GM23338 (cell line): ENCODE data around the gene HERPUD1. TPM values are rescaled to one million over a fixed set of nuclear protein-coding genes. Genes with fewer than 3 reads are reported as not detected.

ENCODE experiments used
- ATAC-seq: fragments of 200-7000 bp; cut with Tn5 transposase; 3 replicates; pipeline ENCODE4 v1.9.1; 2020
- DNase-seq: peaks from one replicate; pipeline ENCODE4 v3.0.0-alpha.2; 2015; ENCODE audit warnings: low spot score
- H2AFZ ChIP-seq: fragments of 200-600 bp; sonication (generic); 2 replicates; pipeline ENCODE4 v1.8.0; 2016; ENCODE audit warnings: antibody characterized with exemption, mild to moderate bottlenecking, moderate library complexity
- H3F3A ChIP-seq: fragments of 200-600 bp; sonication (generic); replicated peaks from 2 replicates; pipeline ENCODE4 v1.8.0; 2017; ENCODE audit warnings: antibody characterized with exemption, mixed run types, low read depth
- H3K27ac ChIP-seq: fragments of 200-600 bp; sonication (generic); 2 replicates; pipeline ENCODE4 v1.6.1; 2016; ENCODE audit warnings: low read depth
- H3K27me3 ChIP-seq: fragments of 200-600 bp; sonication (generic); 2 replicates; pipeline ENCODE4 v1.8.0; 2016; ENCODE audit warnings: mild to moderate bottlenecking, mixed run types, moderate library complexity; ENCODE audit not compliant: insufficient read depth
- H3K36me3 ChIP-seq: fragments of 200-600 bp; sonication (generic); 2 replicates; pipeline ENCODE4 v1.8.0; 2016; ENCODE audit warnings: mild to moderate bottlenecking; ENCODE audit not compliant: insufficient read depth
- H3K4me1 ChIP-seq: fragments of 200-600 bp; sonication (generic); 2 replicates; pipeline ENCODE4 v1.8.0; 2016; ENCODE audit warnings: mild to moderate bottlenecking, moderate library complexity; ENCODE audit not compliant: insufficient read depth
- H3K4me2 ChIP-seq: fragments of 200-600 bp; sonication (generic); 2 replicates; pipeline ENCODE4 v1.7.1; 2017; ENCODE audit warnings: mixed run types
- H3K4me3 ChIP-seq: fragments of 200-600 bp; sonication (generic); 2 replicates; pipeline ENCODE4 v1.6.1; 2016; ENCODE audit warnings: mixed run types
- H3K79me2 ChIP-seq: fragments of 200-600 bp; sonication (generic); replicated peaks from 2 replicates; pipeline ENCODE4 v1.8.0; 2017; ENCODE audit warnings: mild to moderate bottlenecking; ENCODE audit not compliant: insufficient read depth
- H3K9me2 ChIP-seq: fragments of 200-600 bp; sonication (generic); 2 replicates; pipeline ENCODE4 v1.8.0; 2017; ENCODE audit not compliant: insufficient read depth
- H4K20me1 ChIP-seq: fragments of 200-600 bp; sonication (generic); replicated peaks from 2 replicates; pipeline ENCODE4 v1.8.0; 2017; ENCODE audit warnings: mild to moderate bottlenecking; ENCODE audit not compliant: insufficient read depth
- H3K27ac Mint-ChIP-seq: 2 replicates; pipeline ENCODE4 v1.8.0; 2020; ENCODE audit warnings: inconsistent platforms, mild to moderate bottlenecking, moderate library complexity, mixed read lengths
- H3K27me3 Mint-ChIP-seq: 3 replicates; pipeline ENCODE4 v1.8.0; 2022; ENCODE audit warnings: low read depth, mild to moderate bottlenecking, moderate library complexity, mixed read lengths, inconsistent platforms; ENCODE audit not compliant: insufficient read depth, poor library complexity
- H3K36me3 Mint-ChIP-seq: 3 replicates; pipeline ENCODE4 v1.8.0; 2021; ENCODE audit warnings: low read depth, mild to moderate bottlenecking, inconsistent platforms, moderate library complexity, mixed read lengths
- H3K4me1 Mint-ChIP-seq: 3 replicates; pipeline ENCODE4 v1.8.0; 2020; ENCODE audit warnings: mild to moderate bottlenecking, inconsistent platforms, mixed read lengths
- H3K4me3 Mint-ChIP-seq: 3 replicates; pipeline ENCODE4 v1.8.0; 2021; ENCODE audit warnings: moderate library complexity, mild to moderate bottlenecking, inconsistent platforms, mixed read lengths
- H3K9me3 Mint-ChIP-seq: 3 replicates; pipeline ENCODE4 v1.8.0; 2020; ENCODE audit warnings: moderate library complexity, mild to moderate bottlenecking, inconsistent platforms, mixed read lengths
- CREB1 ChIP-seq: fragments of 250-450 bp; sonication (Bioruptor Pico); IDR thresholded peaks from 2 replicates; pipeline ENCODE4 v1.5.0; 2020; ENCODE audit warnings: low read depth, mild to moderate bottlenecking, moderate library complexity
- EZH2 ChIP-seq: fragments of 200-600 bp; sonication (generic); IDR thresholded peaks from one replicate; pipeline ENCODE4 v1.8.0; 2017; ENCODE audit warnings: antibody characterized with exemption, mild to moderate bottlenecking, low read depth; ENCODE audit not compliant: unreplicated experiment
- EZH2phosphoT487 ChIP-seq: fragments of 200-600 bp; sonication (generic); IDR thresholded peaks from one replicate; pipeline ENCODE4 v1.8.1; 2018; ENCODE audit warnings: antibody characterized with exemption; ENCODE audit not compliant: unreplicated experiment
- POLR2AphosphoS5 ChIP-seq: IDR thresholded peaks from 2 replicates; pipeline ENCODE4 v1.6.1; 2016; ENCODE audit warnings: antibody characterized with exemption, low read depth
- REST ChIP-seq: IDR thresholded peaks from one replicate; pipeline ENCODE4 v1.6.1; 2018; ENCODE audit warnings: antibody characterized with exemption; ENCODE audit not compliant: unreplicated experiment
- ZNF114 ChIP-seq: fragments of 250-450 bp; sonication (Bioruptor Pico); IDR thresholded peaks from 2 replicates; pipeline ENCODE4 v1.5.0; 2020; ENCODE audit warnings: mild to moderate bottlenecking, moderate library complexity
- ZNF462 ChIP-seq: fragments of 250-450 bp; sonication (Bioruptor Pico); IDR thresholded peaks from 2 replicates; pipeline ENCODE4 v1.5.0; 2020; ENCODE audit warnings: mild to moderate bottlenecking, moderate library complexity
- polyA plus RNA-seq: library from polyadenylated mRNA; unstranded; fragments of >200 nt; fragmentation: Nextera tagmentation; extraction: Ambion mirVana; gene quantifications from 2 replicates; pipeline ENCODE4 v1.2.1, GENCODE V29; 2016
- total RNA-seq: library from RNA; depleted of rRNA; stranded (reverse); fragments of >200 nt; shearing (Covaris generic); gene quantifications from 2 replicates; pipeline ENCODE4 v1.2.3, GENCODE V29; 2014

Gene HERPUD1
- total and polyA plus RNA-seq, 2 experiments from 2014 or later = 41.1 to 44.1 TPM

DNA sequence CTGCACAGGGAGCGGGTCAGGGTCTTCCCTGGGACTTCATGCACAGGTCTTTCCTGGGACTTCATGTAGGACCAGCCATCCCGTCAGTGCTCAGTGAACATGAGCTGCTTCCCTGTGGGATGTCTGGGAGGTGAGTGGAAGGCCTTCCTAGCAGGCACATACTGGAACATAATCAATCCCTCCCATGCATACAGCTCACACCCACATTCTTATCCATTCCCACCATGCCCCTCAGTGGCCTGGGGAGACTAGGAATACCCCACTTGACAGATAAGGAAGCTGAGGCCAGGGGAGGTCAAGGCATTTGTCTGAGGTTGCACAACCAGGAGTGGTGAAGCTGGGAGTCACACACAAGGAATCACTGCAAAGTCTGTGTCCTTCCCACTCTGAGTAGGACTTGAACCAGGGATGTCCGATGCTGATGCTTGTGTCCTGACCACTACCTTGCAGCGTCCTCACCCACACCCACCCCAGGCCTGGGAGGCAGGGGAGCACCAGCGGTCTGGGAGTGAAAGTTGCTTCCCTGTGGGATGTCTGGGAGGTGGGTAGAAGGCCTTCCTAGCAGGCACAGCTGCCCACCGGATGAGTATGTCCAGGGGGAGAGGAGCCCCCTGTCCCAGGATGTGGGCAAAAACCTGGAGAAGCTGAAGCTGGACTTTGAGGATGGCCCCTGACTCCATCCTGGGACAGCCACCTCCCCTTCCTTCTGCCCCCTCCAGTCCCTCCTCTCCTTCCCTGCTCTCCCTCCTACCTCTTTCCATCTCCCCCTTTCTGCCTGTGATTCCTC is 56.4 kb downstream of the HERPUD1 start:
- H3K27me3 ChIP-seq = peaks cover 40% of the 10 kb centered on the region
- no peak for TF ChIP-seq ZNF114 (CRISPR knock-in tag)
- no peak for TF ChIP-seq EZH2
- TF ChIP-seq EZH2phosphoT487 = no peak
- no peak for TF ChIP-seq CREB1
- TF ChIP-seq REST = no peak
- Mint-ChIP-seq H3K9me3 (no peaks in the 10 kb centered on the region), H3K27ac (no peak overlapping the region), H3K36me3 (no peaks in the 10 kb centered on the region; the same call in 2 of the 3 replicates), H3K27me3 (peaks cover 28% of the 10 kb centered on the region), H3K4me3 (peak overlapping the region; percentile 83), H3K4me1 (peaks cover 25% of the 10 kb centered on the region)
- peaks cover 10% of the 10 kb centered on the region; the same call in 1 of the 2 replicates for H3K4me1 ChIP-seq
- H3F3A ChIP-seq = no peaks in the 10 kb centered on the region
- peak overlapping the region; percentile 78 for H3K4me3 ChIP-seq
- H3K27ac ChIP-seq = no peak overlapping the region
- no peaks in the 10 kb centered on the region for H3K36me3 ChIP-seq
- H3K79me2 ChIP-seq = no peaks in the 10 kb centered on the region
- no peaks in the 10 kb centered on the region for H3K9me2 ChIP-seq
- H4K20me1 ChIP-seq = no peaks in the 10 kb centered on the region
- peak; percentile 18 for ATAC-seq
- H2AFZ ChIP-seq = peak overlapping the region; percentile 100
- DNase-seq = no peak
- H3K4me2 ChIP-seq = peak overlapping the region; percentile 91

DNA sequence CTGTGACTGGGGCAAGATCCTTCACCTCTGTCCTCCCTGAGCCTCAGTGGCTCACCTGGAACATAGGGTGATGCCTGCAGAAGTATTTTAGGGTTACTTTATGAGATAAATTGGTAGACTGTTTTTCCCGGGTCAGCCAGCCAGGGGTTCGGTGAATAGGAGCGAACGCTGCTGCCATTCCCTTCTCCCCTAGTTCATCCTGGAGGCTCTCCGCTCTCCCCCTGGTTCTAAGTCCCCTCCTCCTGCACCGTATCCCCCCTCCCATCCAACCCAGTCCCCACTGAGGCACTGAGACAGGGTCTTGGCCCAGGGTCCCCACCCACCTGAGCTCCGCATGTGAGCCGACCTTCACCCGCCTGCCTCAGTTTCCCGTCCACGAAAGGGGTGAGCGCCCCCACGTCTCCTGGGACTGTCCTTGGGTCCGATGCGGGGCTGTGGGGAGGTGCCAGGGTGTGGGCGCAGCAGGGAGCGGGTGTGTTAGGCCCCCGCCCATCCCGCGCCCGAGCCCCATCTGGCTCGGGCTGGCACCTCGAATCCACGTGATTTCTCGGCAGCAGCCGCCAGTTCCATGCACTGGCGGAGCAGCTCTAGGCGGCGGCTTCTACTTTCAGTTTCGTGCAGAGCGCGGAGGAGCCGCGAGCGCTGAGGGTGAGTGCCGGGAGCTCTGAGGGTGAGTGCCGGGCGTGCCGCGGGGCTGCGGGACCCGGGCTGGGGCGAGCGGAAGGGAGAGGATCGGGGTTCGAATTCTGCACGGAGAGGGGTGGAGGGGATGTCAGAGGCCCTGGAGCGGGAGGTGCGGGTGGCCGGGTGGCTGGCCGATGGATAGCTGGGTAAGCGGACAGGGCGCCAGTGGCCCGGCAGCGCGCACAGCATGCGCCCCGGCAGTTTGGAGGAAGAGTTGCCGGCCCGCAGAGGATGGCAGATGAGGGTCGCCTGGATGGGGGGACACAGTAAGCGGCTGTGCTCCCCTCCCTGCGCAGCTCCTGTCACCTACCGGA is 57.3 kb downstream of the HERPUD1 start, which contains the start of gene NLRC5:
Gene NLRC5 (plus strand): TSS at position 610 of the 998 bp plus-strand sequence. CDS start 31,156 bp downstream, outside the sequence.
- Mint-ChIP-seq H3K36me3 (no peaks in the 10 kb centered on the region; the same call in 2 of the 3 replicates), H3K27me3 (peaks cover 31% of the 10 kb centered on the region), H3K4me1 (peaks cover 25% of the 10 kb centered on the region), H3K27ac (no peak within 1 kb of the TSS), H3K9me3 (no peaks in the 10 kb centered on the region), H3K4me3 (peak within 1 kb of the TSS; percentile 83)
- DNase-seq (peak; percentile 84), ATAC-seq (peak; percentile 88)
- H3K79me2 ChIP-seq = no peaks in the 10 kb centered on the region
- H2AFZ ChIP-seq = peak within 1 kb of the TSS; percentile 100
- H3K4me2 ChIP-seq = peak within 1 kb of the TSS; percentile 91
- H3K36me3 ChIP-seq = no peaks in the 10 kb centered on the region
- H4K20me1 ChIP-seq = no peaks in the 10 kb centered on the region
- no peaks in the 10 kb centered on the region for H3F3A ChIP-seq
- H3K27ac ChIP-seq = no peak within 1 kb of the TSS
- peaks cover 40% of the 10 kb centered on the region for H3K27me3 ChIP-seq
- peaks cover 10% of the 10 kb centered on the region; the same call in 1 of the 2 replicates for H3K4me1 ChIP-seq
- peak; percentile 36; the same call in 1 of the 2 replicates for TF ChIP-seq POLR2AphosphoS5
- TF ChIP-seq ZNF462 (CRISPR knock-in tag) = no peak
- no peaks in the 10 kb centered on the region for H3K9me2 ChIP-seq
- H3K4me3 ChIP-seq = peak within 1 kb of the TSS; percentile 78
